Measurements from ENCODE around the gene RASGRF1. TPM values are rescaled to one million over a fixed set of nuclear protein-coding genes. Genes with fewer than 3 reads are reported as not detected.
"Not testable (repeated sequence)": the region's sequence is repeated elsewhere in the genome, so short reads cannot be mapped to it uniquely, and the experiment has no call there.

RASGRF1 gene
- total and polyA plus RNA-seq, 2 experiments from 2014 or later = 0.06 TPM; not detected in 1

- H3K4me1 ChIP-seq (ENCODE audit: low read depth) = no peaks in the 10 kb centered on the region
- H3K4me3 ChIP-seq = no peak overlapping the region
- TF ChIP-seq CTCF (IDR thresholded peaks at IDR 0.05; ENCODE audit: low read depth, low read length) = no peak
- no peaks in the 10 kb centered on the region for H3K27me3 ChIP-seq
- no peaks in the 10 kb centered on the region for H3K9me3 ChIP-seq (ENCODE audit: low read depth)
- no peaks in the 10 kb centered on the region for H3K36me3 ChIP-seq
- no peak overlapping the region for H3K27ac ChIP-seq
- DNase-seq (ENCODE audit: low read depth in 1 of 2, low spot score in 1 of 2) = peak in 1 of 2 donors; percentile 13
These were observed 25.5 kb upstream of the RASGRF1 start for GRCh38 chr15:79115986-79116665.

GRCh38 chr15:79113831-79114230 is 23.3 kb upstream of the RASGRF1 start:
- H3K9me3 ChIP-seq (ENCODE audit: low read depth) = no peaks in the 10 kb centered on the region
- peaks cover 2% of the 10 kb centered on the region for H3K27me3 ChIP-seq
- H3K27ac ChIP-seq = no peak overlapping the region
- no peak for DNase-seq (ENCODE audit: low read depth in 1 of 2, low spot score in 1 of 2)
- no peak for TF ChIP-seq CTCF (IDR thresholded peaks at IDR 0.05; ENCODE audit: low read depth, low read length)
- no peaks in the 10 kb centered on the region for H3K36me3 ChIP-seq
- H3K4me3 ChIP-seq = no peak overlapping the region
- no peaks in the 10 kb centered on the region for H3K4me1 ChIP-seq (ENCODE audit: low read depth)

GRCh38 chr15:79111404-79111803 is 20.8 kb upstream of the RASGRF1 start:
- not testable (repeated sequence) for DNase-seq (ENCODE audit: low read depth in 1 of 2, low spot score in 1 of 2)

GRCh38 chr15:79105141-79105540 is 14.6 kb upstream of the RASGRF1 start:
- DNase-seq (ENCODE audit: low read depth in 1 of 2, low spot score in 1 of 2) = no peak
- Histone ChIP-seq H3K27ac (no peak overlapping the region), H3K4me3 (no peak overlapping the region), H3K4me1 (ENCODE audit: low read depth) (no peaks in the 10 kb centered on the region), H3K36me3 (no peaks in the 10 kb centered on the region), H3K27me3 (peaks cover 64% of the 10 kb centered on the region), H3K9me3 (ENCODE audit: low read depth) (no peaks in the 10 kb centered on the region)
- no peak for TF ChIP-seq CTCF (IDR thresholded peaks at IDR 0.05; ENCODE audit: low read depth, low read length)

More at GRCh38 chr15:79111404-79111803, 20.8 kb upstream of the RASGRF1 start:
- not testable (repeated sequence) for H3K27ac ChIP-seq; H3K4me1 ChIP-seq (ENCODE audit: low read depth); H3K4me3 ChIP-seq; H3K9me3 ChIP-seq (ENCODE audit: low read depth); H3K36me3 ChIP-seq
- peaks cover 17% of the 10 kb centered on the region for H3K27me3 ChIP-seq

- Histone ChIP-seq H3K27me3 (peaks cover 75% of the 10 kb centered on the region), H3K27ac (no peak overlapping the region), H3K4me1 (ENCODE audit: low read depth) (no peaks in the 10 kb centered on the region), H3K9me3 (ENCODE audit: low read depth) (no peaks in the 10 kb centered on the region), H3K4me3 (no peak overlapping the region), H3K36me3 (no peaks in the 10 kb centered on the region)
- TF ChIP-seq CTCF (IDR thresholded peaks at IDR 0.05; ENCODE audit: low read depth, low read length) = no peak
- no peak for DNase-seq (ENCODE audit: low read depth in 1 of 2, low spot score in 1 of 2)
These were observed 12.0 kb upstream of the RASGRF1 start for GRCh38 chr15:79102595-79102994.

- Histone ChIP-seq H3K27me3 (peaks cover 79% of the 10 kb centered on the region), H3K4me1 (ENCODE audit: low read depth) (no peaks in the 10 kb centered on the region), H3K27ac (no peak overlapping the region), H3K36me3 (no peaks in the 10 kb centered on the region), H3K9me3 (ENCODE audit: low read depth) (no peaks in the 10 kb centered on the region), H3K4me3 (no peak overlapping the region)
- TF ChIP-seq CTCF (IDR thresholded peaks at IDR 0.05; ENCODE audit: low read depth, low read length) = no peak
- DNase-seq (ENCODE audit: low read depth in 1 of 2, low spot score in 1 of 2) = peak in 1 of 2 donors; percentile 41
These were observed 11.4 kb upstream of the RASGRF1 start for GRCh38 chr15:79101866-79102581.
